IMR-90 (cell line): ENCODE measurements around the gene SAMM50. TPM values are rescaled to one million over a fixed set of nuclear protein-coding genes. Genes with fewer than 3 reads are reported as not detected.

Experiments
- ATAC-seq: fragments of 200-7000 bp; cut with Tn5 transposase; 2 replicates; pipeline ENCODE4 v1.9.1; 2020; ENCODE audit warnings: low read depth, mild to moderate bottlenecking, moderate library complexity
- BruUV-seq: library from RNA; stranded (reverse); fragments of 400-500 nt; replicated peaks from 2 replicates; lab custom pipeline; 2021; lab: Mats Ljungman, UMichigan
- CTCF ChIA-PET: fragments of 300-600 bp; formaldehyde crosslinking; extraction: SDS; loops from one replicate; lab custom pipeline; 2021; ENCODE audit warnings: antibody characterized with exemption; lab: Yijun Ruan, JAX
- POLR2A ChIA-PET: fragments of 300-600 bp; sonication (Branson Sonifier 250); formaldehyde crosslinking; loops from one replicate; lab custom pipeline; 2022; ENCODE audit warnings: antibody characterized with exemption; ENCODE audit not compliant: unreplicated experiment; lab: Charles Lee
- DNase-seq: peaks from one replicate; pipeline ENCODE4 v3.0.0; 2013
- H2AFZ ChIP-seq: replicated peaks from 2 replicates; pipeline ENCODE3; 2013; ENCODE audit warnings: low read length, mild to moderate bottlenecking; ENCODE audit not compliant: poor library complexity
- H2AK5ac ChIP-seq: 2 replicates; pipeline ENCODE4 v1.6.1; 2013; ENCODE audit warnings: low read depth, low read length, inconsistent platforms
- H2AK9ac ChIP-seq: replicated peaks from 2 replicates; pipeline ENCODE3; 2013; ENCODE audit warnings: mild to moderate bottlenecking, low read depth, low read length, moderate library complexity; ENCODE audit not compliant: poor library complexity
- H2BK120ac ChIP-seq: 2 replicates; pipeline ENCODE4 v1.6.1; 2013; ENCODE audit warnings: low read depth, low read length, inconsistent platforms
- H2BK15ac ChIP-seq: 3 replicates; pipeline ENCODE4 v1.6.1; 2013; ENCODE audit warnings: low read depth, low read length, inconsistent platforms
- H2BK20ac ChIP-seq: 2 replicates; pipeline ENCODE4 v1.6.1; 2013; ENCODE audit warnings: low read depth, mild to moderate bottlenecking, inconsistent platforms, low read length, moderate library complexity
- H2BK5ac ChIP-seq: 2 replicates; pipeline ENCODE4 v1.6.1; 2013; ENCODE audit warnings: mild to moderate bottlenecking, low read depth, low read length, inconsistent platforms; ENCODE audit not compliant: poor library complexity, severe bottlenecking
- H3K14ac ChIP-seq: replicated peaks from 2 replicates; pipeline ENCODE4 v1.6.1; 2013; ENCODE audit warnings: low read depth, low read length, inconsistent platforms
- H3K18ac ChIP-seq: 2 replicates; pipeline ENCODE4 v1.6.1; 2013; ENCODE audit warnings: low read depth, low read length, control low read depth
- H3K23ac ChIP-seq: 2 replicates; pipeline ENCODE4 v1.6.1; 2013; ENCODE audit warnings: low read depth, low read length, inconsistent platforms
- H3K27ac ChIP-seq: 2 replicates; pipeline ENCODE4 v1.5.1; 2013; ENCODE audit warnings: mild to moderate bottlenecking, control low read depth, low read length; ENCODE audit not compliant: insufficient read depth
- H3K27me3 ChIP-seq: 2 replicates; pipeline ENCODE4 v1.6.1; 2013; ENCODE audit warnings: low read length; ENCODE audit not compliant: control insufficient read depth, insufficient read depth
- H3K36me3 ChIP-seq: 2 replicates; pipeline ENCODE4 v1.6.1; 2013; ENCODE audit warnings: low read length, mixed read lengths; ENCODE audit not compliant: control insufficient read depth, insufficient read depth
- H3K4ac ChIP-seq: 2 replicates; pipeline ENCODE4 v1.6.1; 2013; ENCODE audit warnings: low read depth, low read length, inconsistent platforms
- H3K4me1 ChIP-seq: 2 replicates; pipeline ENCODE4 v1.6.1; 2013; ENCODE audit warnings: low read length, mixed read lengths; ENCODE audit not compliant: control insufficient read depth, insufficient read depth
- H3K4me2 ChIP-seq: 2 replicates; pipeline ENCODE4 v1.6.1; 2013; ENCODE audit warnings: low read depth, mild to moderate bottlenecking, control low read depth, low read length, moderate library complexity
- H3K4me3 ChIP-seq: 2 replicates; pipeline ENCODE4 v1.5.1; 2013; ENCODE audit warnings: low read depth, mild to moderate bottlenecking, control low read depth, low read length, moderate library complexity; ENCODE audit not compliant: insufficient read depth
- H3K56ac ChIP-seq: 2 replicates; pipeline ENCODE4 v1.6.1; 2013; ENCODE audit warnings: low read length, inconsistent platforms; ENCODE audit not compliant: insufficient read depth; ENCODE audit errors: extremely low read depth
- H3K79me1 ChIP-seq, 2 experiments: 2 replicates each; pipeline ENCODE4 v1.6.1; 2013; ENCODE audit warnings: low read length in 2 of 2, inconsistent platforms in 1 of 2, low read depth in 1 of 2
- H3K9ac ChIP-seq: 2 replicates; pipeline ENCODE4 v1.6.1; 2013; ENCODE audit warnings: low read depth, low read length, control low read depth
- H3K9me1 ChIP-seq: 2 replicates; pipeline ENCODE4 v1.6.1; 2013; ENCODE audit warnings: low read length, inconsistent platforms; ENCODE audit not compliant: insufficient read depth
- H3K9me3 ChIP-seq: 2 replicates; pipeline ENCODE4 v1.6.1; 2013; ENCODE audit warnings: low read length; ENCODE audit not compliant: control insufficient read depth, insufficient read depth
- H4K20me1 ChIP-seq: 2 replicates; pipeline ENCODE4 v1.6.1; 2013; ENCODE audit warnings: low read length, inconsistent platforms; ENCODE audit not compliant: insufficient read depth
- H4K5ac ChIP-seq: 2 replicates; pipeline ENCODE4 v1.6.1; 2013; ENCODE audit warnings: mild to moderate bottlenecking, low read depth, low read length, control low read depth
- H4K8ac ChIP-seq, 2 experiments: 2 replicates each; pipeline ENCODE4 v1.6.1; 2013; ENCODE audit warnings: low read depth in 2 of 2, low read length in 2 of 2, control low read depth in 1 of 2, inconsistent platforms in 1 of 2
- H4K91ac ChIP-seq: 2 replicates; pipeline ENCODE4 v1.6.1; 2013; ENCODE audit warnings: low read depth, low read length, inconsistent platforms; ENCODE audit not compliant: insufficient read depth
- BHLHE40 ChIP-seq: fragments of 150-350 bp; IDR thresholded peaks from 2 replicates; pipeline ENCODE4 v1.6.1; 2016; ENCODE audit warnings: mild to moderate bottlenecking, low read depth, low read length
- FOS ChIP-seq: fragments of 150-350 bp; IDR thresholded peaks from 2 replicates; pipeline ENCODE4 v1.6.1; 2016; ENCODE audit warnings: low read depth, low read length
- RAD21 ChIP-seq: IDR thresholded peaks from 2 replicates; pipeline ENCODE4 v1.6.1; 2012; ENCODE audit warnings: low read length, improper control_type of control experiment
- RCOR1 ChIP-seq: IDR thresholded peaks from 2 replicates; pipeline ENCODE4 v1.6.1; 2012; ENCODE audit warnings: mild to moderate bottlenecking, low read length, improper control_type of control experiment; ENCODE audit not compliant: insufficient replicate concordance
- SMC3 ChIP-seq: fragments of 150-350 bp; IDR thresholded peaks from 2 replicates; pipeline ENCODE4 v1.6.1; 2016; ENCODE audit warnings: low read depth, mild to moderate bottlenecking, antibody characterized with exemption, low read length, moderate library complexity
- WGBS, 2 experiments: methylation state at CpG; one replicate each; pipeline versions ENCODE4 v1.1.5 to v1.1.7; 2013; ENCODE audit warnings: missing lambda C conversion rate in 2 of 2; ENCODE audit not compliant: insufficient read length in 1 of 2; ENCODE audit errors: extremely low coverage in 2 of 2; 5-methylcytosine and 5-hydroxymethylcytosine counted together
- dilution Hi-C: fragments of 300-500 bp; cut with HindIII; formaldehyde crosslinking; loops from one replicate; pipeline ENCODE4 v1.14.3; 2018; ENCODE audit warnings: low sequenced_read_pairs; ENCODE audit not compliant: unreplicated experiment
- in situ Hi-C: fragments of 300-500 bp; cut with MboI; formaldehyde crosslinking; loops from 3 replicates; pipeline ENCODE4 v1.14.3; 2019; ENCODE audit warnings: low sequenced_read_pairs, inconsistent platforms, mixed read lengths
- intact Hi-C: fragments of 100-400 bp; cut with micrococcal nuclease; formaldehyde crosslinking; loops from 2 replicates; pipeline ENCODE4 v1.10.0; 2022
- polyA plus RNA-seq, 3 experiments: library from polyadenylated mRNA; depleted of rRNA; stranded (reverse); fragments of >200 nt; gene quantifications; 2 replicates each; pipeline ENCODE4 v1.2.3, GENCODE V29; 2012; ENCODE audit warnings: low replicate concordance in 1 of 3
- total RNA-seq: library from RNA; depleted of rRNA; stranded (reverse); fragments of >200 nt; gene quantifications from 2 replicates; pipeline ENCODE4 v1.2.3, GENCODE V29; 2012
- TF ChIP-seq, protein P1 (sequence below): fragments of 150-350 bp; IDR thresholded peaks from 2 replicates; pipeline ENCODE4 v1.6.1; 2016; ENCODE audit warnings: low read depth, mild to moderate bottlenecking, low read length, moderate library complexity, borderline replicate concordance

SAMM50 gene
- total and polyA plus RNA-seq, 2 of the 4 experiments (the other 2 are of a cell fraction), result 40.6 to 43.7 TPM

DNA sequence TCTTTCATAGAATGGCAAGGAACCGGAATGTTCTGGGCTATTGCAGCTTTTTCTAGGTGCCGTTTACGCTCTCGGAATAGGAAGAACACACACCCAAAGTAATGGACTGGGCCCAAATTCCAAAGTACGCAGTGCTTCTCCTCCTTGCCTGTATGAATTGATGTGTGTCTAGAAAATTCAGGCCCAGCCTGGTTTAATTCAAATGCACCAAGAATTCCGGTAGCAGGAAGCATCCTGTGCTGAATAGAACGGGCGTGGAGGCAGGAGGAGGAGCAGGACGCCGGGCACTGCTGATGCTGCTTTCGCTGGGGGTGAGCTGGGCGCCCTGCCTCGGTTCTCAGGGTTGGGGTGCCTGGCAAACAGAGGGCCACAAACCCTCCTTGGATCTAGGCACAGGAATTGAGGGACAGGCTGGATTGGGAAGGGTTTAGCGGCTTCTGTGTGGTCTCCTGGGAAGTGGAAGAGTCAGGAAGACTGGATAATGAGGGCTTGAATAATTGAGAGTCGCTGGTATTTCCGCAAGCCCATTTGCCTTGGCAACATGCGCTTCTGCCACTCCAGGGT lies 70.9 kb downstream of the SAMM50 start:
- H4K91ac ChIP-seq, result peak overlapping the region; percentile 17; the same call in 1 of the 2 replicates
- no peak overlapping the region for H3K4me3 ChIP-seq
- H2BK15ac ChIP-seq, result no peak overlapping the region
- H3K9me1 ChIP-seq, result peaks cover 17% of the 10 kb centered on the region
- H2AK5ac ChIP-seq, result peak overlapping the region; percentile 19; the same call in 1 of the 2 replicates
- ATAC-seq (no peak), DNase-seq (no peak)
- no peak overlapping the region for H3K14ac ChIP-seq
- H3K4me2 ChIP-seq, result no peak overlapping the region
- no peak overlapping the region for H3K9ac ChIP-seq
- WGBS, 2 experiments, result 91% methylated on average over 4 of the region's 17 CpGs; no CpG with 5 or more reads in 1 of the 2 experiments
- dilution Hi-C loops, result no loop called here
- no peak overlapping the region for H2BK5ac ChIP-seq
- no peak overlapping the region for H3K18ac ChIP-seq
- no peaks in the 10 kb centered on the region for H3K36me3 ChIP-seq
- no peaks in the 10 kb centered on the region for H3K9me3 ChIP-seq
- H2BK120ac ChIP-seq, result no peak overlapping the region
- H3K27ac ChIP-seq, result no peak overlapping the region
- no TSS peak for BruUV-seq
- peak overlapping the region; percentile 25; the same call in 1 of the 2 replicates for H3K4ac ChIP-seq
- 0 out of 2 replicates have a peak, but pooled peaks cover 2% of the 10 kb centered on the region for H4K20me1 ChIP-seq
- H2AFZ ChIP-seq, result no peak overlapping the region
- TF ChIP-seq BHLHE40 (no peak), RCOR1 (no peak), RAD21 (no peak), FOS (no peak), SMC3 (no peak)
- TF ChIP-seq, protein P1, sequence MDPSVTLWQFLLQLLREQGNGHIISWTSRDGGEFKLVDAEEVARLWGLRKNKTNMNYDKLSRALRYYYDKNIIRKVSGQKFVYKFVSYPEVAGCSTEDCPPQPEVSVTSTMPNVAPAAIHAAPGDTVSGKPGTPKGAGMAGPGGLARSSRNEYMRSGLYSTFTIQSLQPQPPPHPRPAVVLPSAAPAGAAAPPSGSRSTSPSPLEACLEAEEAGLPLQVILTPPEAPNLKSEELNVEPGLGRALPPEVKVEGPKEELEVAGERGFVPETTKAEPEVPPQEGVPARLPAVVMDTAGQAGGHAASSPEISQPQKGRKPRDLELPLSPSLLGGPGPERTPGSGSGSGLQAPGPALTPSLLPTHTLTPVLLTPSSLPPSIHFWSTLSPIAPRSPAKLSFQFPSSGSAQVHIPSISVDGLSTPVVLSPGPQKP, result no peak
- H4K5ac ChIP-seq, result no peak overlapping the region
- POLR2A ChIA-PET, result no interaction called here
- peak overlapping the region; percentile 16 to 72; a peak in 2 of 4 replicates for H4K8ac ChIP-seq
- intact Hi-C loops, result no loop called here
- H2BK20ac ChIP-seq, result no peak overlapping the region
- H3K27me3 ChIP-seq, result no peaks in the 10 kb centered on the region
- H3K79me1 ChIP-seq, result peaks cover 19 to 73% of the 10 kb centered on the region in 2 experiments
- H2AK9ac ChIP-seq, result peak overlapping the region; percentile 25
- CTCF ChIA-PET, result no interaction called here
- no peak overlapping the region for H3K56ac ChIP-seq
- peaks cover 15% of the 10 kb centered on the region for H3K4me1 ChIP-seq
- in situ Hi-C loops, result no loop called here
- H3K23ac ChIP-seq, result no peak overlapping the region
